Loucy (cell line): ENCODE data around the gene PIGP.
A peak's percentile ranks its signal among the peaks of the same experiment; 100 is the strongest.

ENCODE experiments used
- H2AFZ ChIP-seq: fragments of 200-600 bp; sonication (generic); 2 replicates; pipeline ENCODE4 v1.6.0; 2016; ENCODE audit warnings: antibody characterized with exemption, mild to moderate bottlenecking, low read length, moderate library complexity
- H3F3A ChIP-seq: fragments of 200-600 bp; 2 replicates; pipeline ENCODE4 v1.6.0; 2016; ENCODE audit warnings: antibody characterized with exemption, low read depth, mild to moderate bottlenecking
- H3K27me3 ChIP-seq: fragments of 200-600 bp; sonication (generic); 2 replicates; pipeline ENCODE4 v1.6.1; 2014; ENCODE audit warnings: low read length, mild to moderate bottlenecking; ENCODE audit not compliant: insufficient read depth, poor library complexity, severe bottlenecking
- H3K36me3 ChIP-seq: fragments of 200-600 bp; sonication (generic); 2 replicates; pipeline ENCODE4 v1.6.1; 2016; ENCODE audit warnings: low read length; ENCODE audit not compliant: insufficient read depth
- H3K4me1 ChIP-seq: fragments of 200-600 bp; sonication (generic); 2 replicates; pipeline ENCODE4 v1.5.1; 2014; ENCODE audit warnings: low read length, mild to moderate bottlenecking; ENCODE audit not compliant: insufficient read depth, poor library complexity, severe bottlenecking
- H3K4me2 ChIP-seq: fragments of 200-600 bp; sonication (generic); 2 replicates; pipeline ENCODE4 v1.6.0; 2014; ENCODE audit warnings: antibody characterized with exemption, low read length, low read depth, mild to moderate bottlenecking; ENCODE audit not compliant: poor library complexity, severe bottlenecking
- H3K4me3 ChIP-seq: fragments of 200-600 bp; sonication (generic); 2 replicates; pipeline ENCODE4 v1.5.1; 2014; ENCODE audit warnings: low read length, mild to moderate bottlenecking, mixed read lengths; ENCODE audit not compliant: poor library complexity, severe bottlenecking
- H3K79me2 ChIP-seq: fragments of 200-600 bp; sonication (generic); 2 replicates; pipeline ENCODE4 v1.6.1; 2014; ENCODE audit warnings: low read length; ENCODE audit not compliant: insufficient read depth
- H3K9ac ChIP-seq: fragments of 200-600 bp; sonication (generic); 2 replicates; pipeline ENCODE4 v1.6.0; 2014; ENCODE audit warnings: mild to moderate bottlenecking, low read depth, low read length, moderate library complexity; ENCODE audit not compliant: poor library complexity, severe bottlenecking
- H3K9me2 ChIP-seq: fragments of 200-600 bp; sonication (generic); replicated peaks from 2 replicates; pipeline ENCODE4 v1.6.1; 2016; ENCODE audit warnings: low read depth, low read length, mixed read lengths
- H3K9me3 ChIP-seq: fragments of 200-600 bp; sonication (generic); 2 replicates; pipeline ENCODE4 v1.6.1; 2014; ENCODE audit warnings: mild to moderate bottlenecking, antibody characterized with exemption, low read length, low read depth; ENCODE audit not compliant: insufficient read depth
- H4K20me1 ChIP-seq: fragments of 200-600 bp; sonication (generic); 2 replicates; pipeline ENCODE4 v1.6.0; 2014; ENCODE audit warnings: antibody characterized with exemption, low read length, mild to moderate bottlenecking; ENCODE audit not compliant: insufficient read depth, poor library complexity, severe bottlenecking
- CTCF ChIP-seq: fragments of 200-600 bp; sonication (generic); conservative IDR thresholded peaks from 2 replicates; pipeline ENCODE4 v1.5.1; 2014; ENCODE audit warnings: mild to moderate bottlenecking, antibody characterized with exemption, low read length
- EZH2phosphoT487 ChIP-seq: fragments of 200-600 bp; IDR thresholded peaks from 2 replicates; pipeline ENCODE4 v1.6.1; 2018; ENCODE audit warnings: antibody characterized with exemption, mild to moderate bottlenecking, moderate library complexity, borderline replicate concordance

PIGP gene

GRCh38 chr21:37045556-37045955 is 27.3 kb downstream of the PIGP start:
- Histone ChIP-seq H2AFZ (no peak overlapping the region), H3K79me2 (no peaks in the 10 kb centered on the region), H3K9me3 (no peaks in the 10 kb centered on the region), H4K20me1 (no peaks in the 10 kb centered on the region), H3K27me3 (no peaks in the 10 kb centered on the region), H3K9ac (peak overlapping the region; percentile 36), H3K36me3 (no peaks in the 10 kb centered on the region), H3K4me1 (peaks cover 48% of the 10 kb centered on the region), H3K4me2 (peak overlapping the region; percentile 88), H3F3A (peaks cover 5% of the 10 kb centered on the region), H3K9me2 (no peaks in the 10 kb centered on the region), H3K4me3 (peak overlapping the region; percentile 51)
- TF ChIP-seq CTCF (no peak), EZH2phosphoT487 (no peak)

- Histone ChIP-seq H3K27me3 (no peaks in the 10 kb centered on the region), H3K4me3 (peak overlapping the region; percentile 51), H4K20me1 (no peaks in the 10 kb centered on the region), H3K36me3 (no peaks in the 10 kb centered on the region), H3K9me3 (no peaks in the 10 kb centered on the region), H3K9me2 (no peaks in the 10 kb centered on the region), H3K4me2 (peak overlapping the region; percentile 88), H3F3A (peaks cover 5% of the 10 kb centered on the region), H3K4me1 (peaks cover 49% of the 10 kb centered on the region), H3K79me2 (no peaks in the 10 kb centered on the region), H2AFZ (no peak overlapping the region), H3K9ac (peak overlapping the region; percentile 79)
- TF ChIP-seq EZH2phosphoT487 (no peak), CTCF (no peak)
Observed at GRCh38 chr21:37045149-37045548, 27.7 kb downstream of the PIGP start.

- peak overlapping the region; percentile 79 for H3K9ac ChIP-seq
- peak overlapping the region; percentile 51 for H3K4me3 ChIP-seq
Observed at GRCh38 chr21:37044643-37045042, 28.2 kb downstream of the PIGP start.

More at GRCh38 chr21:37044643-37045042, 28.2 kb downstream of the PIGP start:
- H4K20me1 ChIP-seq = no peaks in the 10 kb centered on the region
- H3K9me2 ChIP-seq = no peaks in the 10 kb centered on the region
- H3K4me2 ChIP-seq = peak overlapping the region; percentile 88
- peaks cover 5% of the 10 kb centered on the region for H3F3A ChIP-seq
- no peak overlapping the region for H2AFZ ChIP-seq
- no peaks in the 10 kb centered on the region for H3K79me2 ChIP-seq
- H3K4me1 ChIP-seq = peaks cover 52% of the 10 kb centered on the region
- H3K9me3 ChIP-seq = no peaks in the 10 kb centered on the region
- no peaks in the 10 kb centered on the region for H3K27me3 ChIP-seq
- TF ChIP-seq CTCF = no peak
- TF ChIP-seq EZH2phosphoT487 = no peak
- no peaks in the 10 kb centered on the region for H3K36me3 ChIP-seq
